Stimulated activated CD8-positive, alpha-beta memory T cell treated with anti-CD3 and anti-CD28 coated beads, Interleukin-15, amount 100 ng/mL, for 24 hours (primary cell): ENCODE data around the gene IHH.

Source experiments
- DNase-seq: peaks from one replicate; pipeline ENCODE4 v3.0.0-alpha.2; 2020; ENCODE audit warnings: low read depth

IHH gene

GRCh38 chr2:219037783-219038499 is 22.8 kb downstream of the IHH start:
- DNase-seq, result no peak

- no peak for DNase-seq
Measured at GRCh38 chr2:219035942-219036341, 24.8 kb downstream of the IHH start.

GRCh38 chr2:219034823-219035222 is 25.9 kb downstream of the IHH start:
- no peak for DNase-seq

DNA sequence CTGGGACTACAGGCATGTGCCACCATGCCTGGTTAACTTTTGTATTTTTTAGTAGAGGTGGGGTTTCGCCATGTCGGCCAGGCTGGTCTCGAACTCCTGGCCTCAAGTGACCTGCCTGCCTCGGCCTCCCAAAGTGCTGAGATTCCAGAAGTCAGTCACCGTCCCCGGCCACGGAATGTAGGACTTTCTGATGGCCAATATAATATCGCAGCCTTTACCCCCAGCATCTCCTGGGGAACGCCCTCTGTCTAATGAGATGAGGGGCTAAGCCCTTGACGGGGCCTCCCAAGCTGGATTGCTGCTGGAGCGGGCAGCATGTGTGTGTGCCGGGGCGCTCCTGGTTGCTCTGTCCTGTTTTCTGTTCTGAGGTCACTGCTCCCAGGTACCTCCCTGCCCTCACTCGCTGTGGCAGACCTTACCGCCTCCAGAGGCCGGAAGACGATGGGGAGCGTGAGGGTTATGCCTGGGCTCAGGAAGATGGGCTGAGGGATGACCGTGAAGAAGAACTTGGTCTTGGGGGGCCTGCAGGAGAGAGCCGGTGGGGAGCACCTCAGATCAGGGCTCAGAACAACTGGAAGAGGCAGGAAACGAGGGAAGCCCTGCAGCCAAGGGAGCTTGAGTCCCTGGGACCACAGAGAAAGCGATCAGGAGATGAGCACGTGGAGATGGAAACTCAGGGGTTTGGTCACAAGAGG is 28.5 kb downstream of the IHH start:
- no peak for DNase-seq

- no peak for DNase-seq
Measured at GRCh38 chr2:219031005-219031738, 29.5 kb downstream of the IHH start.

GRCh38 chr2:219030177-219030940 is 30.4 kb downstream of the IHH start:
- DNase-seq, result no peak

DNA sequence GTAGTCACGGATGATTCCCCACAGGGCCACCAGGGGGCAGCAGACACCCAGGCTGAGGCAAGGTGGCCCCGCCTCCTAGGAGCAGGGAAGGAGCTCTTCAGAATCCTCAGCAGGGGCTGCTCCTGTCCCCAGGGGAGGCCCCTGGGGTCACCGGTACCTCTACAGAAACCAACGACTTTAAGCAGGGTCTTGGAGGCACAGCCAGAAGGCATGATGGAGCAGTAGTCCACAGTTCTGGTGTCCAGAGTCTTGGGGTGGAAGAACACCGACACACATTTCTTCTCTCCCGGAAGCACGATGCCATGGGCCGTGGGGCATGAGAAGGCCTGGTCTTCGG is 30.9 kb downstream of the IHH start:
- peak; percentile 45 for DNase-seq

DNA sequence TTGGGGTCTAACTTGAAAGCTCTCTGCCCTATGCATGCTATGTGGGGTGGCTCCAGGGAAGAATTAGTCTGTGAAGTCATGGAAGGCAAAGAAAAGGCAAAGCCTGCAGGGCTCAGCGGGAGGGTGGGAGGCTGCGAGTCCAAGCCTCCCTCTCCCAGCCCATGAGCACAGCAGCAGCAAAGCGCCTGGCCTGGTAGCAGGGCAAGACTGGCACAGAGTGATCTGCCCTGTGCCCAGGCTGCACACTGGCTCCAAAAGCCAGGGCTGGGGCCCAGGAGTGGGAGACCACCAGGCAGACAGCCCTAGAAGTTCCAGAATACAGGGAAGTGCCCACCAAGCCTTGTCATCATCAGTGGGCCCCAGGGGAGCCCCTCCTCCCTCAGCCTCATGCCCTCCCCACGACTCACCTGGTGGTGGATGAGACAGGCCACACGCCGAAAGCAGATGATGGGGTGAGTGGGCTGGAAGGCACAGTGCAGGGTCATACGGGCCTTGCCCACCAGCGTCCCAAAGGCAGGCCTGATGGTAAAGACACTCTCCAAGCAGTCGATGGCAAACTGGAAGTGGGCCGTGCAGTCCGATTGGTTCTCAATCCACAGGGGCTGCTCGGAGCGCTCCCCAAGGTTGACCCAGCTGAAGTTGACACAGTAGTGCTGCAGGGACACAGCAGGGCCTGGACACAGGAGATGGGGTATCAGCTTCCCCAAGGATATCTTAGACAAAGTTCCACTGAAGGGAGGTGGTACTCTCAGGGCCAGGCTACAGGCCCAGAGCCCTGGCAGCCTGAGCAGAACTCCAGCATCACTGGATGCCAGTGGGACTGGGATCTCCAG is 31.5 kb downstream of the IHH start:
- DNase-seq, result no peak

GRCh38 chr2:219028141-219028540 is 32.6 kb downstream of the IHH start:
- DNase-seq, result no peak

GRCh38 chr2:219027511-219028055 is 33.1 kb downstream of the IHH start:
- DNase-seq, result no peak

- no peak for DNase-seq
Measured at GRCh38 chr2:219026946-219027345, 33.8 kb downstream of the IHH start.

DNA sequence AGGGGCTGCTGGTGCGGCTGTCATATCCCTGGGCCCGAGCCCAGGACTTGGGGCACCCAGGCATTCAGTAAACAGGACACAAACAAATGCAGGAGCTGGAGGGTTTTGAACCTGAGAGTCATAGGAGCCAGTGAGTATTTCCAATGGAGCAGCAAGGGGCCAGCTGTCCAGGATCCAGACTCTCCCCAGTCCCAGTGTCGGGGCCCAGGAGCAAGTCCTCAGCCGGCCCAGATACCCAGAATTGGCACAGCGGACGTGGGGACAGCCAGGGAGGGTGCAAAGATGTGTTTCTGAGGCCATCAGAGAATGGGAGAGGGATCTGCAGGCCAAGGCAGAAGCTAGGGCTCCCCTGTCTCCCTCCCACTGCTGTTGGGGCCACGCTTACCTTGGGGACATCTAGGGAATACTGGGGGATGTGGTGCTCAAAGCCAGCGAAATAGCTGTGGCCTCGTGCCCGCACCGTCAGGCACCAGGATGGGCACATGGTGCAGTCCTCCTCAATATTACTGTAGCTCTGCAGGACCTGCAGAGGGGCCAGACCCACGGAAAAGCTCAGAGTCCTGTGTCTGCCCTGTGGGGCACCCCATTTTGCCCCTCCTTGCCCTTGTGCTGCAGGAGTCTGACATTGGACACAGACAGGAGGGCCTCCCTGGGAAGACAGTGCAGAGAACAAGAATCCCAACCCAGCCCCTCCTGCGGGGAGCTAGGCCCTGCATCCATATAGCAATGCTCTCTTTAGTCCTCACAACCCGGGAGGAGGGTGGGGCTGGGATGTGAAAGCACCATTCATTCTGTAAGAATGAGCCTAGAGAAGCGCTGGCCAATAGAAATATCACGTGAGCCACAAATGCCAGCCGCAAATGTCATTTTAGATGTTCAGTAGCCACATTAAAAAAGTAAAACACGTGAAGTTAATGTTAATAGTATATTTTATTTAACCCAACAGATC is 34.8 kb downstream of the IHH start:
- DNase-seq, result no peak

- no peak for DNase-seq
Measured at GRCh38 chr2:219024059-219024458, 36.7 kb downstream of the IHH start.

DNA sequence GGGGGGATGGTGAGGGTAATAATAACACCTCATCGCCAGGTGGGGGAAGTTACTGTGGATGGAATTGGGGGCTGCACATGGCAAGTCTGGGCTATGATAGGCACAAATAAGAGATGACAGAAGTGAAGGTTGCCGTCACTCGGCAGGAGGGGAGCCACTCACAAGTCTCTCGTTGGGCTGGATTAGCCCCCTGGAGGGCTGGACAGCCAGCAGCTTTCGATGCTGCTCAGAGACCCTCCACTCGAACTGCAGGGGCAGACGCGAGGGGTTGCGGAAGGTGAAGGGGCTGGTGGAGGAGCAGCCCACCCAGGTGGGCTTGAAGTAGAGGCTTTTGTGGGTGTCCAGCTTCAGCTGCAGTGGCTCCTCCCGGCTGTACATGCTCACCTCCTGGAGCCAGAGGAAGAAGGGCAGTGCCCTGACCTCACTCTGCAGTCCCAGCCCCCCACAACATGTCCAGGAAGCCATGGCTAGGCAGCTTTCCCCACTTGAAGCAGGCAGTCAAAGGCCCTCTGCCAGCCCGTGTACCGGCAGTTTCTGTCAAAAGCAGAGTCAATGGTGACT is 37.6 kb downstream of the IHH start:
- no peak for DNase-seq

- DNase-seq, result no peak
Measured at GRCh38 chr2:219022616-219023015, 38.1 kb downstream of the IHH start.

DNA sequence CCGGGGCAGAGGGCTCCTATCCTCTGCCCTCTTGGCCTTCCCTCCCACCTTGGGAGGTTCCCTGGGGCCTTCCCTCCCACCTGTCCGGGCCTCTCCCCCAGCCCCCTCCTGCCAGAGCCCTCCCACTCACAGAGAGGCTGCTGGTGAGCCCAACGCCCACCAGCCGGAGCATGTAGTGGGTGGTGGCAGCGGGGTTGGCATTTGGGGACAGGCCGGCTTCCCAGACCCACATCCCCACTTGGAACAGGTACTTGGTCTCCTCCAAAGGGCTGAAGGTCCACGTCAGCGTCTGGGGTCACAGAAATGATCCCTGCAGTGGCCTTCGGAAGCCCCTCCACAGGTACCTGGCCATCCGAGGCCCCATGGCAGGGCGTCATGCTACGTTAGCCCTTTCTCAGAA is 38.7 kb downstream of the IHH start:
- DNase-seq, result no peak

GRCh38 chr2:219021591-219021990 is 39.1 kb downstream of the IHH start:
- DNase-seq, result no peak

DNA sequence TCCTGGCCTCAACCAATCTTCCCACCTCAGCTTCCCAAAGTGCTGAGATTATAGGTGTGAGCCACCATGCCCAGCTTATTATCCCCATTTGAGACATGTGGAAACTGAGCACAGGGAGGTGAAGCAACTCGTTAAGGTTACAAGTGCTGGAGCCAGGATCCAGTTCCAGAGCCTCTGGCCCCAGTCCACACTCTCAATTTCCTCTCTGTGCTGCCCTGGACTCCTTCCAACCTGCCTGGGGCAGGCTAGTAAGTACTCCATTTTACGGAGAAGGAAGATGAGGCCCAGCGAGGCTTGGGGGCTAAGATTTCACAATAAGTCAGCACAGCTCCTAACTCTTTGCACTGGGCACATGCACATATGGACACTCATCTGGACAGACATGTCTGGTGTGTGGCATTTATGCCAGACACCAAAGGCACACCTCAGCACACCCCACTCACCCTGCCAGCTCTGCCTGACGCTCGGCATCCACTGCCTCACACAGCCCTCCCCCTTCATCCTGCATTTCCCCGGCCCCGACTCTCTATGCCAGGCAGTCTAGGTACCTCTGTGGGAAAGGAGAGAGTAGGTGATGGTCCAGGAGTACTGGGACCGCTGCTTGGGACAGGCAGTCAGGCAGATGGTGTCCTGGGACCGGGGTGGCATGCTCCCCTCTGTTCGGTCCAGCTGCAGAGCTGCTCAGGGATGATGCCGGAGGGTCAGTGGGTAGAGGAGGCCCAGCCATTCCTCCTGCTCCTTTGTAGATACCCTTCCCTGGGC is 39.9 kb downstream of the IHH start:
- no peak for DNase-seq

DNA sequence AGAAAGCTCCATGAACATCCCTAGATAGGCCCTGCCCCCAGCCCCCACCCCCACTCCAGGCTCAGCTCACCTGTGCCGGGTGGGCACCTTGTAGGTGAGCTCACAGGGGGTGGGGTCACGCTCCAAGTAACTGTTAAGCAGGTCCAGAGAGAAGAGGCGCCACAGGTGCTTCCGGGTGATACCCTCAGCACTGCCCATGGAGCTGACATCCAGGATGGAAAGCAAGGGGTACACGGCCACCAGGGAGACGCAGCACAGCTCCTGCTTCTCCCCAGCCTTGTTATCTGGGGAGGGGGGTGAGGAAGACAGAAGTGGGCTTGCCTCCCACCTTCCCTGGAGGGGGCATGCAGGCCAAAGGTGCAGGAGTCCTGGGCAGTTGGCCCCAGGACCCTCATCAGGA is 41.3 kb downstream of the IHH start:
- no peak for DNase-seq
